T1000 (cell line): ENCODE data around the gene PCDH19.

Experiments
- DNase-seq: peaks from one replicate; lab custom pipeline; 2025; ENCODE audit warnings: mixed read lengths; lab: John Stamatoyannopoulos, UW

PCDH19 gene

GRCh38 chrX:100296183-100296753 lies 113.8 kb downstream of the PCDH19 start:
- no peak for DNase-seq

GRCh38 chrX:100294965-100295364 lies 115.1 kb downstream of the PCDH19 start:
- no peak for DNase-seq

- DNase-seq = no peak
Measured at GRCh38 chrX:100289066-100289558, 121.0 kb downstream of the PCDH19 start.

- DNase-seq = no peak
Measured at GRCh38 chrX:100277231-100277630, 132.8 kb downstream of the PCDH19 start.

GRCh38 chrX:100274916-100275315 lies 135.2 kb downstream of the PCDH19 start:
- no peak for DNase-seq

- no peak for DNase-seq
Measured at GRCh38 chrX:100265179-100265578, 144.9 kb downstream of the PCDH19 start.

- no peak for DNase-seq
Measured at GRCh38 chrX:100264200-100264599, 145.9 kb downstream of the PCDH19 start.

GRCh38 chrX:100263650-100264049 lies 146.4 kb downstream of the PCDH19 start:
- no peak for DNase-seq

- no peak for DNase-seq
Measured at GRCh38 chrX:100248885-100249493, 161.1 kb downstream of the PCDH19 start.

GRCh38 chrX:100247826-100248225 lies 162.2 kb downstream of the PCDH19 start:
- DNase-seq = no peak

GRCh38 chrX:100244681-100245080 lies 165.4 kb downstream of the PCDH19 start:
- no peak for DNase-seq
